Brain microvascular endothelial cell (primary cell): Measurements from ENCODE around the gene ACOXL.

Experiments used
- DNase-seq: peaks from one replicate; pipeline ENCODE4 v3.0.0-alpha.2; 2020
- H3K27ac ChIP-seq: fragments of 250-450 bp; sonication (Bioruptor Pico); 2 replicates; pipeline ENCODE4 v1.5.1; 2020; ENCODE audit warnings: mild to moderate bottlenecking, moderate library complexity
- H3K27me3 ChIP-seq: fragments of 250-450 bp; sonication (Bioruptor Pico); replicated peaks from 2 replicates; pipeline ENCODE4 v1.5.1; 2020; ENCODE audit warnings: mild to moderate bottlenecking
- H3K36me3 ChIP-seq: fragments of 250-450 bp; sonication (Bioruptor Pico); replicated peaks from 2 replicates; pipeline ENCODE4 v1.5.1; 2020; ENCODE audit warnings: mild to moderate bottlenecking
- H3K4me3 ChIP-seq: 2 replicates; pipeline ENCODE4 v1.5.1; 2011; ENCODE audit warnings: low read depth, mild to moderate bottlenecking, control low read depth, low read length, moderate library complexity
- in situ Hi-C: cut with HindIII; loops from 2 replicates; pipeline ENCODE4 v1.10.0; 2017; ENCODE audit warnings: low sequenced_read_pairs, low pct_ligation_motif_present
- TF ChIP-seq, protein P1 (sequence below): IDR thresholded peaks from 2 replicates; pipeline ENCODE4 v1.5.1; 2011; ENCODE audit warnings: low read depth, mild to moderate bottlenecking, moderate library complexity, low read length, control low read depth, inconsistent platforms; ENCODE audit errors: missing control alignments

The ACOXL gene

GRCh38 chr2:111148225-111148873 lies 416.0 kb downstream of the ACOXL start:
- TF ChIP-seq, protein P1, sequence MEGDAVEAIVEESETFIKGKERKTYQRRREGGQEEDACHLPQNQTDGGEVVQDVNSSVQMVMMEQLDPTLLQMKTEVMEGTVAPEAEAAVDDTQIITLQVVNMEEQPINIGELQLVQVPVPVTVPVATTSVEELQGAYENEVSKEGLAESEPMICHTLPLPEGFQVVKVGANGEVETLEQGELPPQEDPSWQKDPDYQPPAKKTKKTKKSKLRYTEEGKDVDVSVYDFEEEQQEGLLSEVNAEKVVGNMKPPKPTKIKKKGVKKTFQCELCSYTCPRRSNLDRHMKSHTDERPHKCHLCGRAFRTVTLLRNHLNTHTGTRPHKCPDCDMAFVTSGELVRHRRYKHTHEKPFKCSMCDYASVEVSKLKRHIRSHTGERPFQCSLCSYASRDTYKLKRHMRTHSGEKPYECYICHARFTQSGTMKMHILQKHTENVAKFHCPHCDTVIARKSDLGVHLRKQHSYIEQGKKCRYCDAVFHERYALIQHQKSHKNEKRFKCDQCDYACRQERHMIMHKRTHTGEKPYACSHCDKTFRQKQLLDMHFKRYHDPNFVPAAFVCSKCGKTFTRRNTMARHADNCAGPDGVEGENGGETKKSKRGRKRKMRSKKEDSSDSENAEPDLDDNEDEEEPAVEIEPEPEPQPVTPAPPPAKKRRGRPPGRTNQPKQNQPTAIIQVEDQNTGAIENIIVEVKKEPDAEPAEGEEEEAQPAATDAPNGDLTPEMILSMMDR = no peak

DNA sequence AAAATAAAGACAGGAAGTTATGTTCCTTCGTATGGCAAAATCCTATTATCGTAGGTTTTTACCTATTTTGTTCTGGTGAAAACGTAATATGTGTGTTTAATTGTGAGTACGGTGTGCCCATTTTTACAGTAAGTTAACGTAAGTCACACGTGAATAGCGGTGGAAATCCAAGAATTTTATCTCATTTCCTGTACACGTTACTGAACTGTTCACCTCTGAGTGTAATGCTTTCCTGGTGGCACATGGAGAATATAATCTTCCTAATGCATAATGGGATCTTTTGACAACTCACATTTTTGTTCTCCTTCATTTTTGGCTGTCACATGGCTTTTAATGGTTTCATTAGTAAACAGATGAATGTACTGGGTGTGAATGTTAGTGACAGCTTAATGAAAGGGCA lies 416.6 kb downstream of the ACOXL start:
- DNase-seq = no peak
- in situ Hi-C loops = no loop called here
- TF ChIP-seq, protein P1 = no peak
- Histone ChIP-seq H3K27ac (no peak overlapping the region), H3K4me3 (no peak overlapping the region), H3K36me3 (no peaks in the 10 kb centered on the region), H3K27me3 (no peaks in the 10 kb centered on the region)

More at GRCh38 chr2:111148225-111148873, 416.0 kb downstream of the ACOXL start:
- no peak for DNase-seq
- in situ Hi-C loops = no loop called here
- no peak overlapping the region for H3K27ac ChIP-seq
- H3K27me3 ChIP-seq = no peaks in the 10 kb centered on the region
- no peak overlapping the region for H3K4me3 ChIP-seq
- H3K36me3 ChIP-seq = no peaks in the 10 kb centered on the region

DNA sequence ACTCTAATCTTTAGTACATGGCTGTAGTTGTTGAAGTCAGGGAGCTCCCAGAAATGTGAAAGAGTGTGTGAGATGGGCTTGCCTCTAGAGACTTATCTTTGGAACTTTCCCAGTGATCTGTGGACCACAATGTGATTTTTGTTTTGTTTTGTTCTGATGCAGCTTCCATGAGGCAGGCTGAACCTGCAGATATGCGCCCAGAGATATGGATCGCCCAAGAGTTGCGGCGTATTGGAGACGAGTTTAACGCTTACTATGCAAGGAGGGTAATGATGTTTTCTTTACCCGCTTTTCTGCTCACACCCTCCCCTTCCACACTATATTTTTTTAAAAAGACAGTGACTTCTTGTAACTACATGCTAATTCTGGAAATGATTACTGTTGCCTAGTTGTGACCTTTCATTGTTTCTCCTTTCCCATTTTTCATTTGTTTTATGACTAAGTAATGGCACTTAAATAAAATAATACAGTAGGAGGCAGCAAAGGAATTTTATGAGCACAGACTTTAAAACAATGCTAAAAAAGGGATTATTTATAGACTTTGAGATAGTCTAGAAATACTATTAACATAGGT lies 417.6 kb downstream of the ACOXL start:
- H3K27ac ChIP-seq = no peak overlapping the region
- no peak for DNase-seq
- H3K4me3 ChIP-seq = no peak overlapping the region
- H3K27me3 ChIP-seq = no peaks in the 10 kb centered on the region
- TF ChIP-seq, protein P1 = no peak
- H3K36me3 ChIP-seq = no peaks in the 10 kb centered on the region
- in situ Hi-C loops = no loop called here

- DNase-seq = no peak
- TF ChIP-seq, protein P1 = no peak
- Histone ChIP-seq H3K36me3 (no peaks in the 10 kb centered on the region), H3K27ac (no peak overlapping the region), H3K4me3 (no peak overlapping the region), H3K27me3 (no peaks in the 10 kb centered on the region)
- in situ Hi-C loops = no loop called here
Measured at GRCh38 chr2:111154758-111155157, 422.4 kb downstream of the ACOXL start.

- Histone ChIP-seq H3K36me3 (no peaks in the 10 kb centered on the region), H3K27ac (no peak overlapping the region), H3K27me3 (no peaks in the 10 kb centered on the region), H3K4me3 (no peak overlapping the region)
- no peak for DNase-seq
- TF ChIP-seq, protein P1 = no peak
- in situ Hi-C loops = no loop called here
Measured at GRCh38 chr2:111155610-111156009, 423.2 kb downstream of the ACOXL start.

GRCh38 chr2:111156529-111156928 lies 424.2 kb downstream of the ACOXL start:
- Histone ChIP-seq H3K4me3 (no peak overlapping the region), H3K36me3 (no peaks in the 10 kb centered on the region), H3K27me3 (no peaks in the 10 kb centered on the region), H3K27ac (no peak overlapping the region)
- TF ChIP-seq, protein P1 = no peak
- DNase-seq = no peak
- in situ Hi-C loops = no loop called here
